IMR-90 (cell line): ENCODE measurements around the gene CFAP251. TPM values are rescaled to one million over a fixed set of nuclear protein-coding genes. Genes with fewer than 3 reads are reported as not detected.

Experiments used
- ATAC-seq: fragments of 200-7000 bp; cut with Tn5 transposase; 2 replicates; pipeline ENCODE4 v1.9.1; 2020; ENCODE audit warnings: low read depth, mild to moderate bottlenecking, moderate library complexity
- BruUV-seq: library from RNA; stranded (reverse); fragments of 400-500 nt; replicated peaks from 2 replicates; lab custom pipeline; 2021; lab: Mats Ljungman, UMichigan
- CTCF ChIA-PET: fragments of 300-600 bp; formaldehyde crosslinking; extraction: SDS; loops from one replicate; lab custom pipeline; 2021; ENCODE audit warnings: antibody characterized with exemption; lab: Yijun Ruan, JAX
- POLR2A ChIA-PET: fragments of 300-600 bp; sonication (Branson Sonifier 250); formaldehyde crosslinking; loops from one replicate; lab custom pipeline; 2022; ENCODE audit warnings: antibody characterized with exemption; ENCODE audit not compliant: unreplicated experiment; lab: Charles Lee
- DNase-seq: peaks from one replicate; pipeline ENCODE4 v3.0.0; 2013
- H2AFZ ChIP-seq: replicated peaks from 2 replicates; pipeline ENCODE3; 2013; ENCODE audit warnings: low read length, mild to moderate bottlenecking; ENCODE audit not compliant: poor library complexity
- H2AK5ac ChIP-seq: 2 replicates; pipeline ENCODE4 v1.6.1; 2013; ENCODE audit warnings: low read depth, low read length, inconsistent platforms
- H2AK9ac ChIP-seq: replicated peaks from 2 replicates; pipeline ENCODE3; 2013; ENCODE audit warnings: mild to moderate bottlenecking, low read depth, low read length, moderate library complexity; ENCODE audit not compliant: poor library complexity
- H2BK120ac ChIP-seq: 2 replicates; pipeline ENCODE4 v1.6.1; 2013; ENCODE audit warnings: low read depth, low read length, inconsistent platforms
- H2BK15ac ChIP-seq: 3 replicates; pipeline ENCODE4 v1.6.1; 2013; ENCODE audit warnings: low read depth, low read length, inconsistent platforms
- H2BK20ac ChIP-seq: 2 replicates; pipeline ENCODE4 v1.6.1; 2013; ENCODE audit warnings: low read depth, mild to moderate bottlenecking, inconsistent platforms, low read length, moderate library complexity
- H2BK5ac ChIP-seq: 2 replicates; pipeline ENCODE4 v1.6.1; 2013; ENCODE audit warnings: mild to moderate bottlenecking, low read depth, low read length, inconsistent platforms; ENCODE audit not compliant: poor library complexity, severe bottlenecking
- H3K14ac ChIP-seq: replicated peaks from 2 replicates; pipeline ENCODE4 v1.6.1; 2013; ENCODE audit warnings: low read depth, low read length, inconsistent platforms
- H3K18ac ChIP-seq: 2 replicates; pipeline ENCODE4 v1.6.1; 2013; ENCODE audit warnings: low read depth, low read length, control low read depth
- H3K23ac ChIP-seq: 2 replicates; pipeline ENCODE4 v1.6.1; 2013; ENCODE audit warnings: low read depth, low read length, inconsistent platforms
- H3K27ac ChIP-seq: 2 replicates; pipeline ENCODE4 v1.5.1; 2013; ENCODE audit warnings: mild to moderate bottlenecking, control low read depth, low read length; ENCODE audit not compliant: insufficient read depth
- H3K27me3 ChIP-seq: 2 replicates; pipeline ENCODE4 v1.6.1; 2013; ENCODE audit warnings: low read length; ENCODE audit not compliant: control insufficient read depth, insufficient read depth
- H3K36me3 ChIP-seq: 2 replicates; pipeline ENCODE4 v1.6.1; 2013; ENCODE audit warnings: low read length, mixed read lengths; ENCODE audit not compliant: control insufficient read depth, insufficient read depth
- H3K4ac ChIP-seq: 2 replicates; pipeline ENCODE4 v1.6.1; 2013; ENCODE audit warnings: low read depth, low read length, inconsistent platforms
- H3K4me1 ChIP-seq: 2 replicates; pipeline ENCODE4 v1.6.1; 2013; ENCODE audit warnings: low read length, mixed read lengths; ENCODE audit not compliant: control insufficient read depth, insufficient read depth
- H3K4me2 ChIP-seq: 2 replicates; pipeline ENCODE4 v1.6.1; 2013; ENCODE audit warnings: low read depth, mild to moderate bottlenecking, control low read depth, low read length, moderate library complexity
- H3K4me3 ChIP-seq: 2 replicates; pipeline ENCODE4 v1.5.1; 2013; ENCODE audit warnings: low read depth, mild to moderate bottlenecking, control low read depth, low read length, moderate library complexity; ENCODE audit not compliant: insufficient read depth
- H3K56ac ChIP-seq: 2 replicates; pipeline ENCODE4 v1.6.1; 2013; ENCODE audit warnings: low read length, inconsistent platforms; ENCODE audit not compliant: insufficient read depth; ENCODE audit errors: extremely low read depth
- H3K79me1 ChIP-seq, 2 experiments: 2 replicates each; pipeline ENCODE4 v1.6.1; 2013; ENCODE audit warnings: low read length in 2 of 2, inconsistent platforms in 1 of 2, low read depth in 1 of 2
- H3K9ac ChIP-seq: 2 replicates; pipeline ENCODE4 v1.6.1; 2013; ENCODE audit warnings: low read depth, low read length, control low read depth
- H3K9me1 ChIP-seq: 2 replicates; pipeline ENCODE4 v1.6.1; 2013; ENCODE audit warnings: low read length, inconsistent platforms; ENCODE audit not compliant: insufficient read depth
- H3K9me3 ChIP-seq: 2 replicates; pipeline ENCODE4 v1.6.1; 2013; ENCODE audit warnings: low read length; ENCODE audit not compliant: control insufficient read depth, insufficient read depth
- H4K20me1 ChIP-seq: 2 replicates; pipeline ENCODE4 v1.6.1; 2013; ENCODE audit warnings: low read length, inconsistent platforms; ENCODE audit not compliant: insufficient read depth
- H4K5ac ChIP-seq: 2 replicates; pipeline ENCODE4 v1.6.1; 2013; ENCODE audit warnings: mild to moderate bottlenecking, low read depth, low read length, control low read depth
- H4K8ac ChIP-seq, 2 experiments: 2 replicates each; pipeline ENCODE4 v1.6.1; 2013; ENCODE audit warnings: low read depth in 2 of 2, low read length in 2 of 2, control low read depth in 1 of 2, inconsistent platforms in 1 of 2
- H4K91ac ChIP-seq: 2 replicates; pipeline ENCODE4 v1.6.1; 2013; ENCODE audit warnings: low read depth, low read length, inconsistent platforms; ENCODE audit not compliant: insufficient read depth
- WGBS, 2 experiments: methylation state at CpG; one replicate each; pipeline versions ENCODE4 v1.1.5 to v1.1.7; 2013; ENCODE audit warnings: missing lambda C conversion rate in 2 of 2; ENCODE audit not compliant: insufficient read length in 1 of 2; ENCODE audit errors: extremely low coverage in 2 of 2; 5-methylcytosine and 5-hydroxymethylcytosine counted together
- dilution Hi-C: fragments of 300-500 bp; cut with HindIII; formaldehyde crosslinking; loops from one replicate; pipeline ENCODE4 v1.14.3; 2018; ENCODE audit warnings: low sequenced_read_pairs; ENCODE audit not compliant: unreplicated experiment
- in situ Hi-C: fragments of 300-500 bp; cut with MboI; formaldehyde crosslinking; loops from 3 replicates; pipeline ENCODE4 v1.14.3; 2019; ENCODE audit warnings: low sequenced_read_pairs, inconsistent platforms, mixed read lengths
- intact Hi-C: fragments of 100-400 bp; cut with micrococcal nuclease; formaldehyde crosslinking; loops from 2 replicates; pipeline ENCODE4 v1.10.0; 2022
- polyA plus RNA-seq, 3 experiments: library from polyadenylated mRNA; depleted of rRNA; stranded (reverse); fragments of >200 nt; gene quantifications; 2 replicates each; pipeline ENCODE4 v1.2.3, GENCODE V29; 2012; ENCODE audit warnings: low replicate concordance in 1 of 3
- total RNA-seq: library from RNA; depleted of rRNA; stranded (reverse); fragments of >200 nt; gene quantifications from 2 replicates; pipeline ENCODE4 v1.2.3, GENCODE V29; 2012
- TF ChIP-seq, protein P1 (sequence below): fragments of 150-350 bp; IDR thresholded peaks from 2 replicates; pipeline ENCODE4 v1.6.1; 2016; ENCODE audit warnings: low read depth, mild to moderate bottlenecking, low read length, moderate library complexity, borderline replicate concordance

The CFAP251 gene
- total and polyA plus RNA-seq, 2 of the 4 experiments (the other 2 are of a cell fraction) = 7.8 to 9.1 TPM

DNA sequence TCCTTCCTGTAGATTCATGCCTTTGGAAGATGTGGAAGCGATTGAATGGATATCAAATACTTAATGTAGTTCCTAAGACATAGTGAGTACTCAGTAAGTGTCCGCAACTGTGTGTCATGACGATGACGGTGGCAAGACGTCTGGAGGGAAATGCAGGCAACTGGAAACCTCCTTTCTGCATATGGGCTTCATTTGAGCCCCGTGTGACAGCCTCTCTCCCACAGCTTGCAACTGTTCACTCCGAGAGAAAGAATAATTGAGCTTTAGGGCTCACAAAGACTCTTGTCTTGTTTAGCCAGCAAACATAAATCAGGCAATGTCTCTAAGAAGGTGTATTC is 6.9 kb downstream of the CFAP251 start:
- Histone ChIP-seq H2AK9ac (peak overlapping the region; percentile 26), H3K4me1 (peaks cover 18% of the 10 kb centered on the region), H4K8ac (peak overlapping the region; percentile 85 to 98), H3K4me3 (no peak overlapping the region), H3K4ac (peak overlapping the region; percentile 97), H3K56ac (peak overlapping the region; percentile 76), H3K27ac (peak overlapping the region; percentile 83), H2AK5ac (peak overlapping the region; percentile 85), H4K5ac (peak overlapping the region; percentile 94), H3K4me2 (0 out of 2 replicates have a peak overlapping the region, but pooled peaks have one; percentile 19), H4K91ac (peak overlapping the region; percentile 98), H2BK5ac (peak overlapping the region; percentile 94), H3K9me3 (no peaks in the 10 kb centered on the region), H4K20me1 (no peaks in the 10 kb centered on the region), H2BK15ac (peak overlapping the region; percentile 64; the same call in 2 of the 3 replicates), H3K23ac (peak overlapping the region; percentile 55), H2BK120ac (peak overlapping the region; percentile 92), H3K14ac (peak overlapping the region; percentile 93), H2AFZ (peak overlapping the region; percentile 36), H3K36me3 (no peaks in the 10 kb centered on the region), H3K9ac (no peak overlapping the region; the same call in 1 of the 2 replicates), H2BK20ac (peak overlapping the region; percentile 90), H3K79me1 (peaks cover 0 to 12% of the 10 kb centered on the region in 2 experiments; a peak in 1 of 4 replicates), H3K27me3 (no peaks in the 10 kb centered on the region), H3K9me1 (peaks cover 16% of the 10 kb centered on the region), H3K18ac (peak overlapping the region; percentile 95)
- POLR2A ChIA-PET = no interaction called here
- DNase-seq (peak; percentile 83), ATAC-seq (peak; percentile 24)
- CTCF ChIA-PET = no interaction called here
- TF ChIP-seq, protein P1, sequence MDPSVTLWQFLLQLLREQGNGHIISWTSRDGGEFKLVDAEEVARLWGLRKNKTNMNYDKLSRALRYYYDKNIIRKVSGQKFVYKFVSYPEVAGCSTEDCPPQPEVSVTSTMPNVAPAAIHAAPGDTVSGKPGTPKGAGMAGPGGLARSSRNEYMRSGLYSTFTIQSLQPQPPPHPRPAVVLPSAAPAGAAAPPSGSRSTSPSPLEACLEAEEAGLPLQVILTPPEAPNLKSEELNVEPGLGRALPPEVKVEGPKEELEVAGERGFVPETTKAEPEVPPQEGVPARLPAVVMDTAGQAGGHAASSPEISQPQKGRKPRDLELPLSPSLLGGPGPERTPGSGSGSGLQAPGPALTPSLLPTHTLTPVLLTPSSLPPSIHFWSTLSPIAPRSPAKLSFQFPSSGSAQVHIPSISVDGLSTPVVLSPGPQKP = no peak
- dilution Hi-C loops (no loop called here), intact Hi-C loops (no loop called here), in situ Hi-C loops (no loop called here)
- BruUV-seq = TSS peak; percentile 76
- no CpG with 5 or more reads among the region's 7 CpGs for WGBS, 2 experiments
